Lung microvascular endothelial cell (primary cell): ENCODE measurements around the gene TNFAIP8L2. TPM values are rescaled to one million over a fixed set of nuclear protein-coding genes. Genes with fewer than 3 reads are reported as not detected.
A peak's percentile ranks its signal among the peaks of the same experiment; 100 is the strongest.
"Not testable (repeated sequence)": the region's sequence is repeated elsewhere in the genome, so short reads cannot be mapped to it uniquely, and the experiment has no call there.

Experiments
- DNase-seq, 2 donors: peaks; one replicate each; pipeline versions ENCODE4 v3.0.0 to v3.0.0-alpha.2; 2010; ENCODE audit warnings: low read depth in 2 of 2
- total RNA-seq: library from RNA; depleted of rRNA; stranded (reverse); fragments of >200 nt; gene quantifications from 2 replicates; pipeline ENCODE4 v1.2.1, GENCODE V29; 2014

The TNFAIP8L2 gene
- total RNA-seq, 1 donor from 2014 or later, result 0.20 TPM

DNA sequence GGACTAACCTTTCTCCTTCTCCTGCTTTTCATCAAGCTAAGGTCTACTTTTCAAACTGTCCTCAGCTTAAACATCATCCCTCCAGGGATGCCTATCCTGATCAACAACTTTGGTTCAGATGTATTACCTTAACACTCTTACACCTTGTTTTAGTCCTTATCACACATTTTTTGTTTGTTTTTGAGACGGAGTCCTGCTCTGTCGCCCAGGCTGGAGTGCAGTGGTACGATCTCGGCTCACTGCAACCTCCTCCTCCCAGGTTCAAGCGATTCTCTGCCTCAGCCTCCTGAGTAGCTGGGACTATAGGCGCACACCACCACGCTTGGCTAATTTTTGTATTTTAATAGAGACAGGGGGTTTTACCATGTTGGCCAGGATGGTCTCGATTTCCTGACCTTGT is 32.2 kb downstream of the TNFAIP8L2 start:
- not testable (repeated sequence) for DNase-seq

DNA sequence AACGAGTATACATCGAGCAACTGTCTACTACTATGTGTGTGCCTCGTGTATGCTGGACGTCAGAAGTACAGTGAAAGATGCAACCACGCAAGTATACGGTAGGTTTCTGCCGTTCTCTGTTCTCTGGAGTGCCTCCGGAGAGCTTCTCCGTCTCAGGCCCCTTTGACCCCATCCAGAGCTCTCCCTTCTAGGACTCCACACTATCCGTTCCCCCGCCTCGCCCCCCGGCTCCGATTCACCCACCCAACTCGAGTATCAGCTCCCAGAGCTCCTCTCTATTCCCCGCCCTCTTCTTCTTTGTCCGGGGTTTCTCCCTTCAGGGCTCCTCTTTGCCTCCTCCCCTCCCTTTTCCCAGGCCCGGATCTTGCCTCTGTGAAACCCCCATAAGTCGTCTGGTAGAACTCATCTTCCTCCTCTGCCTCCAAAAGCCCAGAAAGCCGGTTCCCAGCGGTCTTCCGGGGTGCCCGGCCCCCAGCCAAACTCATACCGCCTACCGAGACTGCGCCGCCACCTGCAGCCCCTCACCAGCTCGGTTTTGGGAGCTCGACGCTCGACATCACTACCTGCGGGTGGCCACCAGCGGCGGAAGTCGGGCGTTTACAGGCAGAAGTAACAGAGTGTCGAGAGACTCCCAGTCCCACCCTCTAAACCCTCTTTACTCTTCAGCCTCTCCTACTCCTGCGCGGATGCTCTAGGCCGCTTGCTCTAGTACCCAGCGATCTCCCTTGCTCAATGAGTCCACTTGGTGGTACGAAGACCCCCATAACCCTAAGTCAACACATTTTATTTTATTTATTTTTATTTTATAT is 33.4 kb downstream of the TNFAIP8L2 start, which contains the start of gene VPS72:
Gene VPS72, minus strand, starts transcription at position 561 of the 809 bp plus-strand sequence. Its CDS starts 76 bp downstream, at position 485.
- DNase-seq, result peak; percentile 92

DNA sequence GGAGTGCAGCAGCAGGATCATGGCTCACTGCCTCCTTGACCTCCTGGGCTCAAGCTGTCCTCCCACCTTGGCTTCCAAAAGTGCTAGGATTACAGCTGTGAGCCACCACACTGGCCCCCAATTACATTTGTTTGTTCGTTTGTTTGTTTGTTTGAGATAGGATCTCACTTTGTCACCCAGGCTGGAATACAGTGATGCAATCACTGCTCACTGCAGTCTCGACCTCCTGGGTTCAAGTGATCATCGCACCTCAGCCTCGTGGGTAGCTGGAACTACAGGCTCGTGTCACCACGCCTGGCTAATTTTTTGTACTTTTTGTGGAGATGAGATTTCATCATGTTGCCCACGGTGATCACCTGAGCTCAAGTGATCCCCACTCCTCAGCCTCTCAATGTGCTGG is 35.6 kb downstream of the TNFAIP8L2 start:
- DNase-seq, result no peak

DNA sequence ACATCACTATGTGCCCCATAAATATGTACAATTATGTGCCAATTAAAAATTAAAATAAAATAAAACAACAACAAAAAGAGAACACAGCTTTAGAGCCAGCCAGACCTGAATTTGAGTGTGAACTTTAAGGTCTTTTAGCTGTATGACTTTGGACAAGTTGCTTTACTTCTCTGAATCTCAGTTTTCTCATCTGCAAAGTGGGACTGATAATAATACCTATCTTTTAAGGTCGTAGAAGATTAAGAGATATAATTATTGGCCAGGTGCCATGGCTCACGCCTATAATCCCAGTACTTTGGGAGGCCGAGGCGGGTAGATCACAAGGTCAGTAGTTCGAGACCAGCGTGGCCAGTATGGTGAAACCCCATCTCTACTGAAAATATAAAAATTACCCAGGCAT is 36.9 kb downstream of the TNFAIP8L2 start:
- no peak for DNase-seq

DNA sequence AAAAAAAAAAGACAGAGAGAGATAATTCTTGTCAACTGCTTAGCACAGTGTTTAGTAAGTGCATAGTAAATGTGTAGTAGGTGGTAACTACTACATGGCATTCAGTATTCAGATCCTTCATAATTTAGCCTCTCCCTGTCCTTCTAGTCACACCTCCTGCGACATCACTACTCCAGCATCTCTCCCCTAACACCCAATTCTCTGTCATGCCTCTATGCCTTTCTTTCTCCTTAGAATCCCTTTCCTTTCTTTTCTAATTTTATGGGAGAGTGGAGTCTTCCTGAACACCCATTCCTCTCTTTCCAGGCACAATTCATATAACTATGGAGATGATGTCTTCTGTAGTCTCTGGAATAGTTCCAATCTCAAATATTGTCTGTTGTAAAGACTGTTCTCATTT is 37.4 kb downstream of the TNFAIP8L2 start:
- no peak for DNase-seq

DNA sequence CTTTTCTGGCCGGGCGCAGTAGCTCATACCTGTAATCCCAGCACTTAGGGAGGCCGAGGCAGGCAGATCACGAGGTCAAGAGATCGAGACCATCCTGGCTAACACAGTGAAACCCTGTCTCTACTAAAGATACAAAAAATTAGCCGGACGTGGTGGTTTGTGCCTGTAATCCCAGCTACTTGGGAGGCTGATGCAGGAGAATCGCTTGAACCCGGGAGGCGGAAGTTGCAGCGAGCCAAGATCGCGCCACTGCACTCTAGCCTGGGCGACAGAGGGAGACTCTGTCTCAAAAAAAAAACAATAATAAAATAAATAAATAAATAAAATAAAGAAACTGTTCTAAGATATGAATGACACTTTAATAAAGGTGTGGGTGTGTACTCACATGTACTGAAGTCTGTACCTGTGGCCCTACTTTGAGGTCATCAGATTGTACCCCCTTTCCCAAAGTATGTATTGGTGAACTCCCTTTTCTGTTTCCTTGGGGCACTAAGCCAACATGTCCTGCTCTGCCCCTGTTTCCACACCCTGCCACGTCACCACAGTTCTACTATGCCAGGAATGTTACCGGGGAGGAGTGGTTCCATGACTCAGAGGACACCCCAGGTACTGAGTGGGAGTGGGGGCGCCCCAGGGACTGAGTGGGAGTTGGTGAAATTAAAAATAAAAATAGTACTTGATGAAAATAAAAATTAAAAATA is 38.6 kb downstream of the TNFAIP8L2 start:
- peak; percentile 72 to 80 for DNase-seq

DNA sequence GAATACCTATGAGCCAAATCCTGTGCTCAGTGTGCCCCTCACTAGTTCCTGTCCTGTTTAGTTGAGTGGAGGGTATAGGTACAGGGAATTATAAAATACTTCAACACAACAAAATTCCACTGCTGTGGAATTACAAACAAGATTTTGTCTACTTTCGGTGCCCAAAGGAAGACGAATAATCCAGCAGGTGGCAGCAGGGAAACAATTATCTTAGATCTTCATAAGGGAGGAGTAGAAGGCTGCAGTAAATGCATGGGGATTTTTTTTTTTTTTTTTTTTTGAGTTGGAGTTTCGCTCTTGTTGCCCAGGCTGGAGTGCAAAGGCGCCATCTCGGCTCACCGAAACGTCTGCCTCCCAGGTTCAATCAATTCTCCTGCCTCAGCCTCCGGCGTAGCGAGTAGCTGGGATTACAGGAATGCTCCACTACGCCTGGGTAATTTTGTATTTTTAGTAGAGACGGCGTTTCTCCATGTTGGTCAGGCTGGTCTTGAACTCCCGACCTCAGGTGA is 39.9 kb downstream of the TNFAIP8L2 start:
- peak; percentile 89 for DNase-seq

DNA sequence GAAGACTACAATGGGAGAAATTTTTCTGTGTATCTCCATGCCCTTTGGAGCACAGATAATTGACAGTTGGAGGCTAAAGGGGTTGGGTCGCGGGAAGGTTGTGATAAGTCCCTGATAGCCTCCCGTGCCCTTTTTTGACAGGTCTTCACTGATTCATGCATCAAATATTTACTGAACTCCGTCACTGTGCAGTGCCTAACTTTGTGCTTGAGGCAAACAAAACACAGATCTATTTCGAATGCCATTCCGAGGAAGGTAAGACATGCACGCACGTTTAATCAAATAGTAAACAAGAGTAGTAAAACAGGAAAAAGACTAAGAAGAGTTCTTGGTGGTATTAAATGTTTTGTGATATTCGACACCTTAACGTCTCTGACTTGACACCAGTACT is 41.4 kb downstream of the TNFAIP8L2 start:
- no peak for DNase-seq

DNA sequence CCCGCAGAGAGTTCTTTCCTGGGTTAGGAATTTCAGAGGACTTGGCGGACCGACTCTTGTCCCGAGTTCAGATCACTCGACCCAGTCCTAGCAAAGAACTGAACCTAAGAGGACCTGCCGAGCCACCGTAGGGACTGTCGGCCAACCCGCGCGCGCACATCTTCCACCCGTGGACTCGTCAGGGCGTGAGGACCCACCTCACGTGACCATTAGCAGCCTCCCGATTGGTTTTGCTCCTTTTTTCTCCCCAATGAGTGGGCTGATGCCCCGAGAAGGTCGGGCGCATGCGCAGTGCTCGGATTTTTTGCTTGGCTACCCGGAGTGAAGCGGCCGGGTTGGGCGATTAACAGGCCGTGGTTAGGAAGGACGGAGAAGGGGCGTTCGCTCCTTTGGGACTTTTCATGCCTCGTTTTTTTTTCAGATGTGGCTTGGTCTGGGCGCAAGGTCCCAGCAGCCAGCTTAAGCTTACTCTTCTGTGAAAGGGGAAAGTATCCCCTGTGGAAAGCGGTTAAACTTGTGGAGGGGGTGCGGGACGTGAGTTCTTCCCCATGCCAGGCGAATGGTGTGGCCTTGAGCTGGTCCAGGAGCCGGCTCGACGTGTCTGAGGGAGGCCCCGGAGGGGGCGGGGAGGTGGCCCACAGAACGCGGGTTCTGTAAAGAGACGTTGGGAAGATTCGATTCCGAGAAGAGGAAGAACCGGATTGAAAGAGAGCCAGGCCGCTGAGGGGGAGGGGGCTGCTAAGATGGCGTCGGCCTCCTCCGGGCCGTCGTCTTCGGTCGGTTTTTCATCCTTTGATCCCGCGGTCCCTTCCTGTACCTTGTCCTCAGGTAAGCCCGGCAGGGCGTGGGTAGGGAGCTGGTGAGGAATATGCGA is 42.0 kb downstream of the TNFAIP8L2 start, which contains the start of gene PIP5K1A:
Gene PIP5K1A, plus strand, starts transcription at position 299 of the 874 bp plus-strand sequence. Its CDS starts 445 bp downstream, at position 744.
- DNase-seq, result peak; percentile 98 to 99

DNA sequence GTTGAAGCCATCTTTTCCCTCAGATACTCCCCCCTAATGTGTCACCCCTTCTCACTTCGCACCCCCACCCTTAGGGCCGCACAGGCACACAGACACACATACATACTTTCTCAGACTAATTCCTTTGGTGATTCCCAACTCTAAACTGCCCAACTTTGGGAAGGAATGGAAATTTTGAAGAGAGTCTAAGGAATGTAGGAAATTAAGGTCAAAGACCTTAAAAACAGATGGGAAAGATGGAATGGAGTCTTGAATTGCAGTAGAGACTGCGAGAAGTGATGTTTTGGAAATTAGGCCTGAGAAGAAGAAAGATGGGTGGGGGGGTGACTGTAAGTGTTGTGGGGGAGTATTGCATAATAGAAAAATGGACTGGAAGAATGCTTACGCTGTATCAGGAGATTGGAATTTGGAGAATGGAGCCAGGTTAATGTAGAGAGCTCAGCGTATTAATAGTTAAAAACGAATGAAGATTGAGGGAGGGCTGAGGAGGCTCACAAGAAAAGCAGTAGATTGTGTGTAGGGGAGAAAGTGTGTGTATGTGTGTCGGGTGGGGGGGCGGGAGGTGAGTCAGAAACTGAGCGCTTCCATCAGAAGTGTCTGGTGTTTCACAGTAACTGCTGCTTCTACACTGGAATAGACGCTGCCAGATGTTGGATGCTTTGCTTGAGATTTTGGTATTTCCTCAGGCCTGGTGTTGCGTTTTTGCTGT is 43.6 kb downstream of the TNFAIP8L2 start:
- peak; percentile 34 to 61 for DNase-seq

DNA sequence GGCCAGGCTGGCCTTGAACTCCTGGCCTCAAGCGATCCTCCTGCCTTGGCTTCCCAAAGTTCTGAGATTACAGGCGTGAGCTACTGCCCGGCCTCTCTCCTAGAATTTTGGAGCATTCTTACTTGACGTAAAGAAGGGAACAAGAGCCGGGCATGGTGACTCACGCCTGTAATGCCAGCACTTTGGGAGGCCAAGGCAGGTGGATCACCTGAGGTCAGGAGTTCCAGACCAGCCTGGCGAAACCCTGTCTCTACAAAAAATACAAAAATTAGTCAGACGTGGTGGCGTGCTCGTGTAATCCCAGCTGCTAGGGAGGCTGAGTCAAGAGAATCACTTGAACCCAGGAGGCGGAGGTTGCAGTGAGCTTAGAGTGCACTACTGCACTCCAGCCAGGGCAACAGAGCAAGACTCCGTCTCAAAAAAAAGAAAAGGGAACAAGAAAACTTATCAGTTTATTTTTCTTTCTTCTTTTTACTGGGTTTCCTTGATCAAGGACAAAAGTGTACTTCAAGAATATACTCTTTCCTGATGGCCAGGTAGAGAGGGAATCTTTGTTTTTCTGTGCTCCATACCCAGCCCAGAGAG is 49.0 kb downstream of the TNFAIP8L2 start:
- not testable (repeated sequence) for DNase-seq

Other genes with a start within 250 kb of the TNFAIP8L2 start
- 21.1 and 28.6 TPM in 2 replicates for gene SETDB1, start 230.3 kb upstream of the TNFAIP8L2 start, total RNA-seq
- gene CERS2, start 181.8 kb upstream of the TNFAIP8L2 start, total RNA-seq, result 66.7 and 97.4 TPM in 2 replicates
- gene ANXA9, start 174.4 kb upstream of the TNFAIP8L2 start, total RNA-seq, result not detected in 2 replicates
- 7.6 and 9.9 TPM in 2 replicates for gene MINDY1, start 149.7 kb upstream of the TNFAIP8L2 start, total RNA-seq
- gene PRUNE1, start 148.2 kb upstream of the TNFAIP8L2 start, total RNA-seq, result 3.5 and 5.6 TPM in 2 replicates
- under 0.01 and 0.20 TPM in 2 replicates for gene BNIPL, start 120.1 kb upstream of the TNFAIP8L2 start, total RNA-seq
- gene C1orf56, start 108.9 kb upstream of the TNFAIP8L2 start, total RNA-seq, result 0.79 and 0.87 TPM in 2 replicates
- gene CDC42SE1, start 97.0 kb upstream of the TNFAIP8L2 start, total RNA-seq, result 40.5 and 54.8 TPM in 2 replicates
- gene MLLT11, start 96.3 kb upstream of the TNFAIP8L2 start, total RNA-seq, result 1.4 and 2.8 TPM in 2 replicates
- 3.3 and 5.4 TPM in 2 replicates for gene GABPB2, start 85.9 kb upstream of the TNFAIP8L2 start, total RNA-seq
- 4.8 and 12.7 TPM in 2 replicates for gene SEMA6C, start 10.0 kb upstream of the TNFAIP8L2 start, total RNA-seq
- 2.0 and 5.0 TPM in 2 replicates for gene LYSMD1, start 9.3 kb downstream of the TNFAIP8L2 start, total RNA-seq
- 16.3 and 26.8 TPM in 2 replicates for gene SCNM1, start 9.5 kb downstream of the TNFAIP8L2 start, total RNA-seq
- gene TMOD4, start 19.3 kb downstream of the TNFAIP8L2 start, total RNA-seq, result not detected in 2 replicates
- 33.6 and 40.5 TPM in 2 replicates for gene VPS72, start 33.5 kb downstream of the TNFAIP8L2 start, total RNA-seq
- gene PIP5K1A, start 41.9 kb downstream of the TNFAIP8L2 start, total RNA-seq, result 30.1 and 39.1 TPM in 2 replicates
- gene PSMD4, start 98.1 kb downstream of the TNFAIP8L2 start, total RNA-seq, result 182 and 185 TPM in 2 replicates
- 5.7 and 7.1 TPM in 2 replicates for gene ZNF687, start 125.7 kb downstream of the TNFAIP8L2 start, total RNA-seq
- gene PI4KB, start 170.8 kb downstream of the TNFAIP8L2 start, total RNA-seq, result 27.9 and 33.3 TPM in 2 replicates
- 32.9 and 38.3 TPM in 2 replicates for gene RFX5, start 190.6 kb downstream of the TNFAIP8L2 start, total RNA-seq
- gene SELENBP1, start 216.1 kb downstream of the TNFAIP8L2 start, total RNA-seq, result 0.40 and 3.1 TPM in 2 replicates
- gene PSMB4, start 242.9 kb downstream of the TNFAIP8L2 start, total RNA-seq, result 360 and 367 TPM in 2 replicates